Measurements from ENCODE around the gene FIS1. TPM values are rescaled to one million over a fixed set of nuclear protein-coding genes. Genes with fewer than 3 reads are reported as not detected.

FIS1 gene
- total and polyA plus RNA-seq, 2 donors (not counting 1 experiment from before 2014, with no cell fraction given) = 95.5 to 245 TPM

DNA sequence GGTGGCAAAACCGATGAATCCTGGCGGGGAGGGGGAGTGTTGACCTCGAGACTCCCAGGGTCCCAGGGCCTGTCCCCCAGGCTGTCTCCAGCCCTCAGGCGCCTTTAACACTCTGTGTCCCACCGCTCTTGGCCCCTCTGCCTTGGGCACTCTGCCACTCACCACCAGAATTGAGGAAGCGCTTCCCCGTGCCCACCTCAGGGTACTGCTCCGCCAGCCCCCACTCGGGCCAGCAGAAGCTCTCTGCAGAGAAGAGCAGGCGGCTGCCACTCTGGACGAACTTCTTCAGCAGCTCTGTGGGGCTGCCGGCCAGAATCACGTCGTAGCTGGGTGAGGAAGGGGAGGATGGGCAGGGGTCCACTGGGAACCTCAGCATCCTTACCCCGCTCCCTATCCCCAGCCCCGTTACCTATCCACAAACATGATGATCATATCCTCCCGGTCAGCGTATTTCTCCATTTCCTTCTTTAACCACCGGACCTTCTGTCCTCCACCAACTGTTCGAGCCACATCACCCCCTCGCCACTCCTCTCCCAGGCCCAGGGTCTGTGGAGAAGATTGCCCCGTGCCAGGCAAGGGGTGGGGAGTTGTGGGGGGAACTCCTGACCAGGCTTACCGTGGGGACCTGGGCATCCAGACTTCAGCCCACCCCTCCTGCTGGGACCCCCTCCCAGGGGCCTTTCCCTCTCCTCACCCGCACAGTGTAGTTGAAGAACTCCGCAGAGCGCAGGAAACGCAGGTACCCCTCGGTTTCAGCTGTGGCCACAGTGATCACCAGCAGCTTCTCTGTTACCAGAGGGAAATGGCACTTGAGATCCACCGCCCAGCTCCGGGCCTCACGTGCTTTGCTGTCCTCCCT is 28.7 kb downstream of the FIS1 start:
- H3K9me3 ChIP-seq (ENCODE audit: control extremely low read depth in 1 of 3, control insufficient read depth in 2 of 3, insufficient read depth in 1 of 3, low read length in 2 of 3) = no peaks in the 10 kb centered on the region
- Mint-ChIP-seq H3K4me3 (peak overlapping the region; percentile 97), H3K27me3 (no peaks in the 10 kb centered on the region), H3K4me1 (peaks cover 25% of the 10 kb centered on the region), H3K9me3 (ENCODE audit: insufficient read depth) (no peaks in the 10 kb centered on the region), H3K27ac (peak overlapping the region; percentile 65)
- peak overlapping the region; percentile 91 for H3K9ac ChIP-seq (ENCODE audit: low read length)
- ATAC-seq (ENCODE audit: low read depth) = no peak
- no peaks in the 10 kb centered on the region for H3K27me3 ChIP-seq (replicated peaks in 1 of 4; ENCODE audit: control extremely low read depth in 1 of 4, control insufficient read depth in 3 of 4, insufficient read depth in 4 of 4, low read length in 3 of 4)
- intact Hi-C loops (cut with micrococcal nuclease) = no loop called here
- H3K4me1 ChIP-seq (ENCODE audit: control insufficient read depth in 2 of 2, insufficient read depth in 2 of 2, low read length in 2 of 2) = peaks cover 18 to 21% of the 10 kb centered on the region in 2 donors
- H4K20me1 ChIP-seq (ENCODE audit: control insufficient read depth, insufficient read depth, low read length, poor library complexity, severe bottlenecking) = peaks cover 12% of the 10 kb centered on the region
- H3K27ac ChIP-seq (ENCODE audit: low read length in 2 of 2) = no peak overlapping the region
- H3K4me2 ChIP-seq (replicated peaks; ENCODE audit: low read depth, low read length, poor library complexity, severe bottlenecking) = peak overlapping the region; percentile 97
- no peak for DNase-seq
- ChIA-PET POLR2A (interaction anchor here (2.0 kb wide), 1 partner anchor 28 kb away, joined by 15 read pairs; the partner anchor contains the start of gene FIS1), CTCF (interaction anchor here (1.3 to 4.2 kb wide), 4 partner anchors 16 to 39 kb away, joined by 3 to 38 read pairs (median 9); partner anchors contain the start of genes FIS1 and MOGAT3)
- peaks cover 0 to 13% of the 10 kb centered on the region in 2 experiments for H3K36me3 ChIP-seq (replicated peaks in 1 of 2; ENCODE audit: control extremely low read depth in 1 of 2, control insufficient read depth in 1 of 2, extremely low read depth in 1 of 2, insufficient read depth in 2 of 2, low read length in 1 of 2)
- 64% methylated on average over 22 of the region's 31 CpGs for WGBS (ENCODE audit: insufficient coverage)
- TF ChIP-seq, protein P1, sequence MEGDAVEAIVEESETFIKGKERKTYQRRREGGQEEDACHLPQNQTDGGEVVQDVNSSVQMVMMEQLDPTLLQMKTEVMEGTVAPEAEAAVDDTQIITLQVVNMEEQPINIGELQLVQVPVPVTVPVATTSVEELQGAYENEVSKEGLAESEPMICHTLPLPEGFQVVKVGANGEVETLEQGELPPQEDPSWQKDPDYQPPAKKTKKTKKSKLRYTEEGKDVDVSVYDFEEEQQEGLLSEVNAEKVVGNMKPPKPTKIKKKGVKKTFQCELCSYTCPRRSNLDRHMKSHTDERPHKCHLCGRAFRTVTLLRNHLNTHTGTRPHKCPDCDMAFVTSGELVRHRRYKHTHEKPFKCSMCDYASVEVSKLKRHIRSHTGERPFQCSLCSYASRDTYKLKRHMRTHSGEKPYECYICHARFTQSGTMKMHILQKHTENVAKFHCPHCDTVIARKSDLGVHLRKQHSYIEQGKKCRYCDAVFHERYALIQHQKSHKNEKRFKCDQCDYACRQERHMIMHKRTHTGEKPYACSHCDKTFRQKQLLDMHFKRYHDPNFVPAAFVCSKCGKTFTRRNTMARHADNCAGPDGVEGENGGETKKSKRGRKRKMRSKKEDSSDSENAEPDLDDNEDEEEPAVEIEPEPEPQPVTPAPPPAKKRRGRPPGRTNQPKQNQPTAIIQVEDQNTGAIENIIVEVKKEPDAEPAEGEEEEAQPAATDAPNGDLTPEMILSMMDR (IDR thresholded peaks at IDR 0.05) = no peak
- H3K4me3 ChIP-seq (ENCODE audit: control extremely low read depth in 1 of 5, extremely low read depth in 1 of 5, insufficient read depth in 1 of 5, low read depth in 2 of 5, low read length in 4 of 5) = peak overlapping the region; percentile 18 to 99 (median 90)
- H3K79me2 ChIP-seq (ENCODE audit: control insufficient read depth, insufficient read depth, low read length) = peaks cover 36% of the 10 kb centered on the region
- H2AFZ ChIP-seq (ENCODE audit: insufficient read depth, low read depth, low read length, poor library complexity, severe bottlenecking) = peak overlapping the region; percentile 95

DNA sequence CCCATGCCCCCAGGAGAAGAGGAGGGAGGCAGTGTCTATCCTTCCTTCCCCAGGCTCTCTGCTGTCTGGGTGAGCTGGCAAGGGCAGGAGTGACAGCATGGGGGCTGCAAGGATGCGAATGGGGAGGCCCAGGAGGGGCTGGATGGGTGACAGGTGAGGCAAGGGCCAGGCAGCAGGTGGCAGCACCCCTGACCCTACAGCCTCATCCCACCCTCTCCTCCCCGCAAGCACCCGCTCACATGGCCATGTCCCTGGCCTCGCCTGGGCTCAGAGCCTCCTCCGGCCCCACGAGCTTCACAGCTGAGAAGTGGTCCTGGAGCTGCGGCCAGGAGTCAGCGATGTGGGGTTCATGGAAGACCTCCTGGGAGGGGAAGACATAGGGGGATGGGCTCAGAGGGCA is 32.9 kb downstream of the FIS1 start:
- ChIA-PET CTCF (no interaction called here), POLR2A (no interaction called here)
- Mint-ChIP-seq H3K27ac (no peak overlapping the region), H3K9me3 (ENCODE audit: insufficient read depth) (no peaks in the 10 kb centered on the region), H3K4me1 (peaks cover 10% of the 10 kb centered on the region), H3K27me3 (no peaks in the 10 kb centered on the region), H3K4me3 (no peak overlapping the region)
- WGBS (ENCODE audit: insufficient coverage) = 94% methylated on average over 5 of the region's 8 CpGs
- H3K79me2 ChIP-seq (ENCODE audit: control insufficient read depth, insufficient read depth, low read length) = no peaks in the 10 kb centered on the region
- no peaks in the 10 kb centered on the region for H3K9me3 ChIP-seq (ENCODE audit: control extremely low read depth in 1 of 3, control insufficient read depth in 2 of 3, insufficient read depth in 1 of 3, low read length in 2 of 3)
- TF ChIP-seq, protein P1 (IDR thresholded peaks at IDR 0.05) = no peak
- no peak for TF ChIP-seq EZH2 (IDR thresholded peaks at IDR 0.05; ENCODE audit: borderline replicate concordance, insufficient read depth, low read depth, low read length, poor library complexity, severe bottlenecking)
- H4K20me1 ChIP-seq (ENCODE audit: control insufficient read depth, insufficient read depth, low read length, poor library complexity, severe bottlenecking) = no peaks in the 10 kb centered on the region
- peaks cover 7 to 9% of the 10 kb centered on the region in 2 donors for H3K4me1 ChIP-seq (ENCODE audit: control insufficient read depth in 2 of 2, insufficient read depth in 2 of 2, low read length in 2 of 2)
- peaks cover 0 to 23% of the 10 kb centered on the region in 2 experiments for H3K36me3 ChIP-seq (replicated peaks in 1 of 2; ENCODE audit: control extremely low read depth in 1 of 2, control insufficient read depth in 1 of 2, extremely low read depth in 1 of 2, insufficient read depth in 2 of 2, low read length in 1 of 2)
- no peak overlapping the region for H3K4me2 ChIP-seq (replicated peaks; ENCODE audit: low read depth, low read length, poor library complexity, severe bottlenecking)
- intact Hi-C loops (cut with micrococcal nuclease) = no loop called here
- ATAC-seq (ENCODE audit: low read depth) (no peak), DNase-seq (no peak)
- H2AFZ ChIP-seq (ENCODE audit: insufficient read depth, low read depth, low read length, poor library complexity, severe bottlenecking) = no peak overlapping the region
- no peak overlapping the region for H3K4me3 ChIP-seq (ENCODE audit: control extremely low read depth in 1 of 5, extremely low read depth in 1 of 5, insufficient read depth in 1 of 5, low read depth in 2 of 5, low read length in 4 of 5)
- no peak overlapping the region for H3K27ac ChIP-seq (ENCODE audit: low read length in 2 of 2)
- H3K9ac ChIP-seq (ENCODE audit: low read length) = no peak overlapping the region
- no peaks in the 10 kb centered on the region for H3K27me3 ChIP-seq (replicated peaks in 1 of 4; ENCODE audit: control extremely low read depth in 1 of 4, control insufficient read depth in 3 of 4, insufficient read depth in 4 of 4, low read length in 3 of 4)
